DOHH2 (cell line): ENCODE results near the gene EVC2.

Source experiments
- H3F3A ChIP-seq: fragments of 200-600 bp; sonication (generic), shearing (Covaris generic); 2 replicates; pipeline ENCODE4 v1.6.0; 2016; ENCODE audit warnings: antibody characterized with exemption, mild to moderate bottlenecking; ENCODE audit not compliant: control insufficient read depth, insufficient read depth
- H3K27ac ChIP-seq: fragments of 200-600 bp; sonication (generic); 2 replicates; pipeline ENCODE4 v1.5.1; 2014; ENCODE audit warnings: low read depth, mild to moderate bottlenecking, low read length, moderate library complexity
- H3K27me3 ChIP-seq: fragments of 200-600 bp; sonication (generic); 2 replicates; pipeline ENCODE4 v1.6.1; 2014; ENCODE audit warnings: mild to moderate bottlenecking, low read length, mixed read lengths; ENCODE audit not compliant: control insufficient read depth
- H3K36me3 ChIP-seq: fragments of 200-600 bp; sonication (generic); 2 replicates; pipeline ENCODE4 v1.6.1; 2014; ENCODE audit warnings: mild to moderate bottlenecking, low read length, moderate library complexity, mixed read lengths; ENCODE audit not compliant: control insufficient read depth
- H3K4me1 ChIP-seq: fragments of 200-600 bp; sonication (generic); 2 replicates; pipeline ENCODE4 v1.6.1; 2014; ENCODE audit warnings: mild to moderate bottlenecking, low read length, mixed read lengths; ENCODE audit not compliant: control insufficient read depth
- H3K4me2 ChIP-seq: fragments of 200-600 bp; sonication (generic); 2 replicates; pipeline ENCODE4 v1.6.0; 2014; ENCODE audit warnings: mild to moderate bottlenecking, low read length, moderate library complexity
- H3K4me3 ChIP-seq: fragments of 200-600 bp; sonication (generic); 2 replicates; pipeline ENCODE4 v1.5.1; 2014; ENCODE audit warnings: mild to moderate bottlenecking, low read length, mixed read lengths
- H3K79me2 ChIP-seq: fragments of 200-600 bp; sonication (generic); 2 replicates; pipeline ENCODE4 v1.6.1; 2014; ENCODE audit warnings: mild to moderate bottlenecking, low read length, mixed read lengths; ENCODE audit not compliant: control insufficient read depth
- H3K9me2 ChIP-seq: fragments of 200-600 bp; sonication (generic); replicated peaks from 2 replicates; pipeline ENCODE4 v1.6.1; 2014; ENCODE audit warnings: mild to moderate bottlenecking, low read length, mixed read lengths; ENCODE audit not compliant: control insufficient read depth
- H3K9me3 ChIP-seq: fragments of 200-600 bp; sonication (generic); 2 replicates; pipeline ENCODE4 v1.6.1; 2014; ENCODE audit warnings: antibody characterized with exemption, low read length, mixed read lengths; ENCODE audit not compliant: control insufficient read depth, insufficient read depth
- H4K20me1 ChIP-seq: fragments of 200-600 bp; sonication (generic); 2 replicates; pipeline ENCODE4 v1.6.0; 2014; ENCODE audit warnings: low read depth, mild to moderate bottlenecking, antibody characterized with exemption, low read length, moderate library complexity; ENCODE audit not compliant: control insufficient read depth, insufficient read depth
- CTCF ChIP-seq: fragments of 200-600 bp; sonication (generic); IDR thresholded peaks from one replicate; pipeline ENCODE4 v1.5.1; 2014; ENCODE audit warnings: antibody characterized with exemption, mild to moderate bottlenecking, low read depth, low read length; ENCODE audit not compliant: poor library complexity, severe bottlenecking
- EZH2phosphoT487 ChIP-seq: fragments of 200-600 bp; sonication (generic); IDR thresholded peaks from 2 replicates; pipeline ENCODE4 v1.6.1; 2017; ENCODE audit warnings: borderline replicate concordance, mild to moderate bottlenecking, antibody characterized with exemption, low read length, moderate library complexity, mixed read lengths

The EVC2 gene

GRCh38 chr4:5547651-5548249 lies 160.6 kb downstream of the EVC2 start:
- H3F3A ChIP-seq, result no peaks in the 10 kb centered on the region
- H3K9me2 ChIP-seq, result no peaks in the 10 kb centered on the region
- TF ChIP-seq CTCF, result no peak
- TF ChIP-seq EZH2phosphoT487, result no peak
- no peaks in the 10 kb centered on the region for H4K20me1 ChIP-seq
- no peaks in the 10 kb centered on the region; the same call in 1 of the 2 replicates for H3K9me3 ChIP-seq
- H3K4me3 ChIP-seq, result no peak overlapping the region
- H3K27ac ChIP-seq, result no peak overlapping the region
- H3K4me2 ChIP-seq, result no peak overlapping the region
- H3K79me2 ChIP-seq, result no peaks in the 10 kb centered on the region
- H3K27me3 ChIP-seq, result no peaks in the 10 kb centered on the region
- H3K36me3 ChIP-seq, result no peaks in the 10 kb centered on the region
- no peaks in the 10 kb centered on the region for H3K4me1 ChIP-seq

GRCh38 chr4:5545271-5545670 lies 163.1 kb downstream of the EVC2 start:
- Histone ChIP-seq H3K4me1 (no peaks in the 10 kb centered on the region), H3K4me2 (no peak overlapping the region), H3K79me2 (no peaks in the 10 kb centered on the region), H4K20me1 (no peaks in the 10 kb centered on the region), H3K9me2 (no peaks in the 10 kb centered on the region), H3K36me3 (no peaks in the 10 kb centered on the region), H3F3A (no peaks in the 10 kb centered on the region), H3K27ac (no peak overlapping the region), H3K9me3 (no peaks in the 10 kb centered on the region), H3K4me3 (no peak overlapping the region), H3K27me3 (no peaks in the 10 kb centered on the region)
- TF ChIP-seq CTCF (no peak), EZH2phosphoT487 (no peak)

- TF ChIP-seq CTCF (no peak), EZH2phosphoT487 (no peak)
- H3K36me3 ChIP-seq, result no peaks in the 10 kb centered on the region
- no peaks in the 10 kb centered on the region for H3F3A ChIP-seq
- H4K20me1 ChIP-seq, result no peaks in the 10 kb centered on the region
- no peaks in the 10 kb centered on the region for H3K9me2 ChIP-seq
- no peaks in the 10 kb centered on the region for H3K27me3 ChIP-seq
- no peaks in the 10 kb centered on the region for H3K9me3 ChIP-seq
- H3K4me3 ChIP-seq, result no peak overlapping the region
- no peaks in the 10 kb centered on the region for H3K79me2 ChIP-seq
- no peak overlapping the region for H3K27ac ChIP-seq
- H3K4me1 ChIP-seq, result no peaks in the 10 kb centered on the region
- H3K4me2 ChIP-seq, result no peak overlapping the region
These were observed 163.6 kb downstream of the EVC2 start for GRCh38 chr4:5544762-5545161.

GRCh38 chr4:5543681-5544080 lies 164.7 kb downstream of the EVC2 start:
- TF ChIP-seq EZH2phosphoT487 (no peak), CTCF (no peak)
- no peak overlapping the region for H3K4me2 ChIP-seq

More at GRCh38 chr4:5543681-5544080, 164.7 kb downstream of the EVC2 start:
- H3K9me2 ChIP-seq, result no peaks in the 10 kb centered on the region
- no peaks in the 10 kb centered on the region for H3K79me2 ChIP-seq
- no peak overlapping the region for H3K4me3 ChIP-seq
- no peaks in the 10 kb centered on the region for H3K4me1 ChIP-seq
- no peaks in the 10 kb centered on the region for H3K36me3 ChIP-seq
- no peaks in the 10 kb centered on the region for H3F3A ChIP-seq
- H4K20me1 ChIP-seq, result no peaks in the 10 kb centered on the region
- no peaks in the 10 kb centered on the region for H3K9me3 ChIP-seq
- no peak overlapping the region for H3K27ac ChIP-seq
- H3K27me3 ChIP-seq, result no peaks in the 10 kb centered on the region
